Colon (tissue), 2 donors: ENCODE results near the gene TTC39C.
"Not testable (repeated sequence)": the region's sequence is repeated elsewhere in the genome, so short reads cannot be mapped to it uniquely, and the experiment has no call there.

Source experiments
- FAIRE-seq: peaks from 2 replicates; lab custom pipeline; 2012; peaks lifted over from hg19 to GRCh38; lab: Jason Lieb, UNC
- donor health status: control.
- donor health status: control.

The TTC39C gene

DNA sequence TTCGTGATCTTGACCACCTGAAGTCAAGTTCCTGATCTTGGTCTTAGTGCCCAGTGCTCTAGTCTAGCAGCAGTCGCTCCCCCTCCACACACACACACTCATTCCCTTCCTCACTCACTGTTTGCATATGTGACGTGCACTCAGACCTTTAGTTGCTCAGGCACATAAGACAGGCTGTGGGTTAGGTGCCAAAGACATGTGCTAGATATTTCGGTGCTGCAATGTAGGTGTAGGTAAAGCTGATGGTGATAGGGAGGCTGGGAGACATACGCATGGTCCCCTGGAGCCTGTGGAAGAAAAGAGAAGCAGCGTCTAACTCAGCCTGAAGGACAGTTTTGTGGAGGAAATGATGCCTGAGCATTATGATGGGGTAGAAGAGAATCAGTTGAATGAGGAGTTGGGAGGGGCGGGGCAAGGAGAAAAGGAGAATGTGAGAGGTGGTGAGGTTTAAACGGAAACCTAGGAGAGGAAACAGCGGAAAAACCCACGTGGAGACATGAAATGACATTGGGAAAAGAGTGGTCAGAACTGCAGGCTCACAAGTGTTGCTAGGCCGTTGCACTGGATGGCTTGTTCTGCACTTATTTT lies 3.8 kb downstream of the TTC39C start:
- FAIRE-seq: no peak

- FAIRE-seq: no peak
Measured at GRCh38 chr18:24019641-24020331, 5.2 kb downstream of the TTC39C start.

DNA sequence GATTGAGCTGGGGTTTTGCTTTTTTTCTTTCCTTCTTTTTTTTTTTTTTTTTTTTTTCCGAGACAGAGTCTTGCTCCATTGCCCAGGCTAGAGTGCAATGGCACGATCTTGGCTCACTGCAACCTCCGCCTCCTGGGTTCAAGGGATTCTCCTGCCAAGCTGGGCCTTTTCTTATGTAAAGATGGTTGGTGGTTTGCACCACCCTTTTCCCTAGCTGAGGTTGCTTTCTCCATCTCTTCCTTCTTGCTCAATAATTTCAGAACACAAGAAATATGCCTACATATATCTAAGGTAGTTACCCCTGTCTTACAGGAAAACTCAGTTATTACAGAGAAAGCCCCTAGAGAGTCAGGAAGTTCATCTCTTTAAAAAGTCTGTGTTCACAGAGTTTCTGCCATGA lies 7.0 kb downstream of the TTC39C start:
- FAIRE-seq: no peak

DNA sequence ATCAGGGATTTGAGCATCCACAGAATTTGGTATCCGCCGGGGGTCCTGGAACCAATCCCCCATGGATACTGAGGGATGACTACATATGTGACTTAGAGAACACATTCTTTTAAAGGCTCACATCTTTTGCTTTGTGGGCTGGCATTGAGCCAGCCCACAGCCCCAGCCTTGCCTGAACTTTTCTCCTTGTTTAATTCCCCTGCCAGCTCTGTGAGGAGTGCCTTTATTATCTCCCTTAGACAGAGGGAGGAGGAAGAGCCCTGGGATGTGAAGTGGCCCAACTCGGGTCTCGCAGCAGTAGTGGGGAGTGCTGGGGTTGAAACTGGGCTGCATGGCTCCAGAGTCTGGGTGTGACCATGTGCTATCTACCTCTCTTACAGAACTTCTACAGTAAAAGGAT lies 7.6 kb downstream of the TTC39C start:
- FAIRE-seq: no peak

DNA sequence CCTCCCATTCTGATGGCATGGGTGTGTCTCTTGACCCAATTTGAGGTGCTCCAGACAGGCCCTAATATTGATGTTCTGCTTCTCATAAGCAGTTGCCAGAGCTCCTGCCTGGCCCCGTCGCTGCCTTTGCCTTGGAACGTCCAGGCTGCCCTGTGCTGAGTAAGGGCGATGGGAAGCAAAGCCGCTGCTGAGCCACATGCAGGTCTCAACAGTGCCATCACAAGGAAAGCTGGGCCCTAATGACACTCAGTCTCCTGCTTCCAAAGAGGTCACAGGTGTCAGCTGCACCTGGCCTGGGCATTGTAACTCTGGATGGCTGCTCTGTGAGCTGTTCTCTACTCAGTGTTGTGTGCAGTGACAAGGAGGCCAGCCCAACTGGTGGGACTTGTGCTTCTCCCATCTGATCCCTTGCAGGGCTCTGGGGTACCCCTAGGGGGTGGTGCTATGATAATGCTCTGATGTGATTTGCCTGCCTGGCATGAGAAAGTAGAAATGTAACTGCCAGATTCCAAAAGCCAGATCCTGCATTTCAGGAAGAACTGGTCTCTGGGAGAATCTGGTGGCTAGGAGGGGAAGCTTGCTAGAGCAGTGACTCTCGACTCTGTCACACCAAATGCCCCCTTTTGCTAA lies 8.7 kb downstream of the TTC39C start:
- no peak for FAIRE-seq

DNA sequence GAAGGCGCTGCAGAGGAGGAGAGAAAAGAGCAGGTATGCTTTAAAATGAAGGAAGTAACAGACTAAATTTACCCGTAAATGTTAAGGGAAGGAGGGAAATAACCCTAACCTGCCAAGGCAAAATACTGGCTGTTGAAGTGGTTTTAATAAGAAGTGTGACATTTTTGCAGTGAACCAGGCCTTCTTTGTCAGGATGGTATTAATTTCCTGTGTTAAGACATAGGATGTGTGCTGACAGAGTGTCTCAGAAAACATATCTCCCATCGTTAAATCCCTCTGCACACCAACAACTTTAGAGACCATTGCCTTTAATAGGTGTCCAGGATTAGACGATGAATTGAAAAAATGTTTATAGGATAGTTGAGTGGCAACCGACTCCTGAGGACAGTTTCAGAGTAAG lies 9.9 kb downstream of the TTC39C start:
- FAIRE-seq: no peak

GRCh38 chr18:24026457-24026856 lies 11.9 kb downstream of the TTC39C start:
- no peak for FAIRE-seq

DNA sequence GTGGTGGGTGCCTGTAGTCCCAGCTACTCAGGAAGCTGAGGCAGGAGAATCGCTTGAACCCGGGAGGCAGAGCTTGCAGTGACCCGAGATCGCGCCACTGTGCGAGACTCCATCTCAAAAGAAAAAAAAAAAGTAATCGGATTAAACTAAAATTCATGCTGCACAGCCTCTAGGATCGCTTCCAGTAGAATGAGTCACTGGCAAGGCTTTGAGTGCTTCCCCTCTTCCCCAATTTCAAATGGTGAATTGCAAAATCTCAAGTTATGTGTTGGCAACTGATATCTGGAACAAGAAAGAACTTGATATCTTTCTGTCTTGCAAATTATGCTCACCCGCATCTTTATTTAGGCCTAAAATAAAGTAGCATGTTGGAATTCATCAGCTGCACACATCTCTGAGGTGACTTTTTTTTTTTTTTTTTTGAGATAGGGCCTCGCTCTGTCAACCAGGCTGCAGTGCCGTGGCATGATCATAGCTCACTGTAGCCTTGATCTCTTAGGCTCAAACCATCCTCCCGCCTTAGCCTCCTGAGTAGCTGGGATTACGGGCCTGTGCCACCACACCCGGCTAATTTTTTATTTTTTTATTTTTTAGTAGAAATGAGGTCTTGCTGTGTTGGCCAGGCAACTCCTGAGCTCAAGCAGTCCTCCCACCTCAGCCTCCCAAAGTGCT lies 12.7 kb downstream of the TTC39C start:
- no peak for FAIRE-seq

- FAIRE-seq: not testable (repeated sequence)
Measured at GRCh38 chr18:24028946-24029345, 14.4 kb downstream of the TTC39C start.

DNA sequence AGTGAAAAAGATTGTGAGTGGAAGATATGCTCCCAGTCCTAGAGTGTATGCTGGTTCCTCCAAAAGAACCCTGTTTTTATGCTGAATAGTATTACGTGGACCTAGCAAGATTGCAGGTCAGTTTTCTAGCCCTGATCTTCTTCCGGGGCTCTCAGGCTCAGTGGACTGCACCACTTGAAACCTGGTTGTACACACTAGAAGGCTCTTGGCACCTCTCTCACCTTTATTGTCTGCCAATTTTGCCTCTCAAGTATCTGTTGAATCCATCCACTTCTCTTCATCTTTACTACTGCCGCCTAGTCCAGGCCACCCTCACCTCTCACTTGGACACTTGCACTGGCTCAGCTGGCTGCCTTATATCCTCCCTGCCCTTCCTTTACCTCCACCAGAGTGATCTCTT lies 16.8 kb downstream of the TTC39C start:
- no peak for FAIRE-seq

- FAIRE-seq: no peak
Measured at GRCh38 chr18:24031916-24032315, 17.4 kb downstream of the TTC39C start.

GRCh38 chr18:24033641-24034412 lies 19.3 kb downstream of the TTC39C start:
- no peak for FAIRE-seq

DNA sequence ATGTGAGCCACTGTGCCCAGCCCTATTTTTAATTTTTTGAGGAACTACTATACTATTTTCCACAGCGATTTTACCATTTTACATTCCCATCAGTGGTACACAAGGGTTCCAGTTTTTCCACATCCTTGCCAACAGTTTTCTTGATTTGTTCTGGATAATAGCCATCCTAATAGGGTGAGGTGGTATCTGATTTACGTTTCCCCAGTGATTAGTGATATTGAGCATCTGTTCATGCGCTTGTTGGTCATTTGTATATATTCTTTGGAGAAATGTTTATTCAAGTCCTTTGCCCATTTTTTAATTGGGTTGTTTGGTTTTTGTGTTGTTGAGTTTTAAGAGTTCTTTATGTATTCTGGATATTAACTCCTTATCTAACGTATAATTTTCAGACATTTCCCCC lies 20.8 kb downstream of the TTC39C start:
- no peak for FAIRE-seq

DNA sequence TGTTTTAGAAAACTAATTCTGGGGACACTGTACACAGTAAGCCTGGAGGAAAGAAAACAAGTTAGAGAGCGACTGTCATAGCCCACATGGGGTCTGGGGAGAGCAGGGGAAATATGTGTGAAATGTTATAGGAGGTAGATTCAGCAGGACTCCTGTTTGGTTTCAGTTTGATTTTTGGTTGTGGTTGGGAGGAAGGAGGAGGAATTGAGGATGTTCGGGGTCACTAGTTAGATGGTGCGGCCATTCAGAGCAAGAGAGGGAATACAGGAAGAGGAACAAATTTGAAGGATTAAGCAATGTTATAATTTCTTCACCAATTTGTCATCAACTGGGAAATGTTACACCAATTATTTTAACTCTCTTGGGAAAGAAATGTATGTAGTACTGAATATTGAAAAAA lies 25.1 kb downstream of the TTC39C start:
- FAIRE-seq: no peak

DNA sequence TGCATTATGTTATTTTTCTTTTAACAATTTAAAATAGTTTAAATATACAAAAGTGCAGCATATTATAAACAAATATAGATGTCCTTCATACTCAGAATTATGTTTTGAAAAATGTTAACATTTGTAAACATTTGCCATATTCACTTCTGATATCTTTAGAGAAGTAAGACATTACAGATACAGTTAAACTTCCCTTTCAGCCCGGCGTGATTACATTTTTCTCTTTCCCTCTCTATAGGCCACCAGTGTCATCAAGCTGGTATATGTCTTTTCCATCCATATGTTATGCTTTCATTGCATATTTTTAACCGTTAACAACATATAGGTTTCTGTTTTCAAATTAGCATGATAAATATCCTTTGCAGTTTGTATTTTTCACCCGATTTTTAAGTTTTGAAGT lies 27.1 kb downstream of the TTC39C start:
- FAIRE-seq: no peak

GRCh38 chr18:24043403-24043802 lies 28.8 kb downstream of the TTC39C start:
- no peak for FAIRE-seq

DNA sequence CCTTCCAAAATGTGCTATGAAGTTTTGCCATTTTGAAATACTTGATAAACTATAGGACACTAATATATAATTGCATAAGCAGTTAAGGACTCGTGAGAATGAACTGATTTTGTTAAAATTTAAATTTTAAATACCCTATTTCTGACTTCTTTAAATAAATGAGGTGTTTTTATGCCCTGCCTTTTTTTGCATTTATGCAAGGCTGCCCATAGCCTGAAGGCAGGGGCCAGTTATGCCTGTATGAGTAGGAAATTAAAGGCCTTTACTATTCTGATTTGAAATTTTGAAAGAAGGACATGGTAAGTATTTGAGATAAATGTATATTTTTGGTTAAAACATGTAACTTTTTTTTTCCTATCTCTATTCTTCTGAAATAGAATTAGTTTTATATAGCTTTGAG lies 33.7 kb downstream of the TTC39C start:
- no peak for FAIRE-seq

DNA sequence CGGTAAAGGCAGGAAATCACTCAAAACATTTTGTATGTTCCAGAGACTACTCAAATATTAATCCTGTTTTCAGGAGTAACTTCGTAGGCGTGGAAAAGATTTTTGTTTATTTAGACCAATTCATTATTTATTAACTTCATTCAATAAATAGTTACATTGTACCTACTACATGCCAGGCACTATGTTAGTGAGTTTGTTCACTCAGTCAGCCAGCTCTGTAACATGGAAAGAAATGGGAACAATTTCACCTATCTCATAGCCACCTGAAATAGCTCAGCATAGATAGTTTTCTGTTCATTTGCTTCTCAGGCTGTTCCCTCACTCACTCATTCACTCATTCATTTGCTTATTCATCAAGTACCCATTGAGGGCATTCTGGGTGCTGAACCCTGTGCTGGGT lies 34.6 kb downstream of the TTC39C start:
- FAIRE-seq: no peak

DNA sequence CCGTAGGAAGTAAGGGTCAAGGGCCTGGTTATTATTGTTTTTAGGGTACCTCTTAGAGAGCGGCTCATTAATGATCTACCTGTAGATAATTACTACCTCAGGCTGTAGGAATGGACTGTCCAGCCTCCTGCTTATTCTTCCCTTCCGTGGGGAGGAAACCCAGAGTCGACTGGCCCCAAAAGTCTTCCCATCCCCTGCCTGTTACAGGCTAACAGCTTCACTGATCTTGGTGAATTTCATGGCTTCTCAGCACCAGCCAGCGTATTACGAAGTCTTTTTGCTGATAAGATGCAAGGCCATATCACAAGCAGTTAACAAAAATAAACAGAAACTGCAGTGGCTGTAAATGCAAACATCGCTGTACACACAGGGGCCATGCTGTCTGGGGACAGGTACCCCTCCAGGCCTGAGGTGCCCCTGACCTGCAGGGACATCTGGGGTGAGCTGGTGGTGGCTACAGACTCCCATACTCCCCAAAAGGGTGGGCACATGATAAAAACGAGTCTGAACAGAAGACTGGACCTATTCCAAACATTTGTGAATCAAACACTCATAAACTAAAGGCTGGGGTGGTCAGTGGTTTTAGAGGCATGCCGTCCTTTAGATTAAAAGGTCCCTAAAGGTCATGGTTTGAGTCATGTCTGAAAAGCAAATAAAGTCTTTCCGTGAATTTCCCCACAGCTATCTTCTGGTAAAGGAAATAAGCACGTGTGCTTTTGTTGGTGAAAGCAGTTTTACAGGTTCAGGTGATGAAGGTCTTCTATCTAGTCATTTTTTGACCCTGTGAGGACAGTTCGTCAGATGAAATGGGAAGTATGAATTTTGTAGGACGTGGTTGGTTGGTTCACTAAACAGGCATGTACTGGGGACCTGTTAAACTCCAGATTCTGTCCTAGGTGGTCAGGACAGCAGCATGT lies 36.7 kb downstream of the TTC39C start:
- FAIRE-seq: no peak

GRCh38 chr18:24052053-24052452 lies 37.5 kb downstream of the TTC39C start:
- no peak for FAIRE-seq

GRCh38 chr18:24053211-24053610 lies 38.7 kb downstream of the TTC39C start:
- no peak for FAIRE-seq
